ENCODE measurements around the gene ARCN1.

DNA sequence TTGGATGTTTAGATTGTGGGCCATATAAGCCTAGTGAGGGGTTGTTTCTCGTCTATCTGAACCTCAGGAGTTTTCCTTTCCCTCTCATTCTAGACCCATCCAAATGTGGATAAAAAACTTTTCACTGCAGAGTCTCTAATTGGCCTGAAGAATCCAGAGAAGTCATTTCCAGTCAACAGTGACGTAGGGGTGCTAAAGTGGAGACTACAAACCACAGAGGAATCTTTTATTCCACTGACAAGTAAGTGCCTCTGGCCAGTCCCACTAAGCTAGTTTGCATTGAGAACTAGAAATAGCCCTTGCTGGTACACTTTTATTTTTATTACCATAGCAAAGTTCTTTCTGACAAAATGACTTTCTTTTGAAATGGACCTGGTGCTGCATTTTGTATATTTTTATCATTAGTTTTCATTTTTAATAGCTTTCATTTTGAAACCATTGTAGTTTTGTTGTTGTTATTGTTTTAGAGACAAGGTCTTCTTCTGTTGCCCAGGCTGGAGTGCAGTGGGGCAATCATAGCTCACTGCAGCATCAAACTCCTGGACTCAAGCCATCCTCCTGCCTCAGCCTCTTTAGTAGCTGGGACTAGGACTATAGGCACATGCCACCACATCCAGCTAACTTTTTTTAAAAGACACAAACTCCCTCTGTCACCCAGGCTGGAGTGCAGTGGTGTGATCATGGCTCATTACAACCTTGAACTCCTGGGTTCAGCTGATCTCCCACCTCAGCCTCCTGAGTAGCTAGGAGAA lies 20.6 kb downstream of the ARCN1 start:
- no peak for TF ChIP-seq POLR2A (IDR thresholded peaks at IDR 0.05; ENCODE audit: low read length)
- TF ChIP-seq, protein P1, sequence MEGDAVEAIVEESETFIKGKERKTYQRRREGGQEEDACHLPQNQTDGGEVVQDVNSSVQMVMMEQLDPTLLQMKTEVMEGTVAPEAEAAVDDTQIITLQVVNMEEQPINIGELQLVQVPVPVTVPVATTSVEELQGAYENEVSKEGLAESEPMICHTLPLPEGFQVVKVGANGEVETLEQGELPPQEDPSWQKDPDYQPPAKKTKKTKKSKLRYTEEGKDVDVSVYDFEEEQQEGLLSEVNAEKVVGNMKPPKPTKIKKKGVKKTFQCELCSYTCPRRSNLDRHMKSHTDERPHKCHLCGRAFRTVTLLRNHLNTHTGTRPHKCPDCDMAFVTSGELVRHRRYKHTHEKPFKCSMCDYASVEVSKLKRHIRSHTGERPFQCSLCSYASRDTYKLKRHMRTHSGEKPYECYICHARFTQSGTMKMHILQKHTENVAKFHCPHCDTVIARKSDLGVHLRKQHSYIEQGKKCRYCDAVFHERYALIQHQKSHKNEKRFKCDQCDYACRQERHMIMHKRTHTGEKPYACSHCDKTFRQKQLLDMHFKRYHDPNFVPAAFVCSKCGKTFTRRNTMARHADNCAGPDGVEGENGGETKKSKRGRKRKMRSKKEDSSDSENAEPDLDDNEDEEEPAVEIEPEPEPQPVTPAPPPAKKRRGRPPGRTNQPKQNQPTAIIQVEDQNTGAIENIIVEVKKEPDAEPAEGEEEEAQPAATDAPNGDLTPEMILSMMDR (IDR thresholded peaks at IDR 0.05) = no peak
- TF ChIP-seq EP300 (IDR thresholded peaks at IDR 0.05) = no peak
- TF ChIP-seq NR3C1 (IDR thresholded peaks at IDR 0.05) = no peak
- TF ChIP-seq CEBPB (IDR thresholded peaks at IDR 0.05) = no peak
- TF ChIP-seq RAD21 (conservative IDR thresholded peaks at IDR 0.05 in 1 of 2, IDR thresholded peaks at IDR 0.05 in 1 of 2) = no peak
- TF ChIP-seq, protein P2, sequence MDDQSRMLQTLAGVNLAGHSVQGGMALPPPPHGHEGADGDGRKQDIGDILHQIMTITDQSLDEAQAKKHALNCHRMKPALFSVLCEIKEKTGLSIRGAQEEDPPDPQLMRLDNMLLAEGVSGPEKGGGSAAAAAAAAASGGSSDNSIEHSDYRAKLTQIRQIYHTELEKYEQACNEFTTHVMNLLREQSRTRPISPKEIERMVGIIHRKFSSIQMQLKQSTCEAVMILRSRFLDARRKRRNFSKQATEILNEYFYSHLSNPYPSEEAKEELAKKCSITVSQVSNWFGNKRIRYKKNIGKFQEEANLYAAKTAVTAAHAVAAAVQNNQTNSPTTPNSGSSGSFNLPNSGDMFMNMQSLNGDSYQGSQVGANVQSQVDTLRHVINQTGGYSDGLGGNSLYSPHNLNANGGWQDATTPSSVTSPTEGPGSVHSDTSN (IDR thresholded peaks at IDR 0.05) = no peak
- TF ChIP-seq, protein P3, sequence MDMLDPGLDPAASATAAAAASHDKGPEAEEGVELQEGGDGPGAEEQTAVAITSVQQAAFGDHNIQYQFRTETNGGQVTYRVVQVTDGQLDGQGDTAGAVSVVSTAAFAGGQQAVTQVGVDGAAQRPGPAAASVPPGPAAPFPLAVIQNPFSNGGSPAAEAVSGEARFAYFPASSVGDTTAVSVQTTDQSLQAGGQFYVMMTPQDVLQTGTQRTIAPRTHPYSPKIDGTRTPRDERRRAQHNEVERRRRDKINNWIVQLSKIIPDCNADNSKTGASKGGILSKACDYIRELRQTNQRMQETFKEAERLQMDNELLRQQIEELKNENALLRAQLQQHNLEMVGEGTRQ (IDR thresholded peaks at IDR 0.05) = no peak
- no peak for TF ChIP-seq POLR2AphosphoS2 (conservative IDR thresholded peaks at IDR 0.05; ENCODE audit: low read length)
- TF ChIP-seq, protein P4, sequence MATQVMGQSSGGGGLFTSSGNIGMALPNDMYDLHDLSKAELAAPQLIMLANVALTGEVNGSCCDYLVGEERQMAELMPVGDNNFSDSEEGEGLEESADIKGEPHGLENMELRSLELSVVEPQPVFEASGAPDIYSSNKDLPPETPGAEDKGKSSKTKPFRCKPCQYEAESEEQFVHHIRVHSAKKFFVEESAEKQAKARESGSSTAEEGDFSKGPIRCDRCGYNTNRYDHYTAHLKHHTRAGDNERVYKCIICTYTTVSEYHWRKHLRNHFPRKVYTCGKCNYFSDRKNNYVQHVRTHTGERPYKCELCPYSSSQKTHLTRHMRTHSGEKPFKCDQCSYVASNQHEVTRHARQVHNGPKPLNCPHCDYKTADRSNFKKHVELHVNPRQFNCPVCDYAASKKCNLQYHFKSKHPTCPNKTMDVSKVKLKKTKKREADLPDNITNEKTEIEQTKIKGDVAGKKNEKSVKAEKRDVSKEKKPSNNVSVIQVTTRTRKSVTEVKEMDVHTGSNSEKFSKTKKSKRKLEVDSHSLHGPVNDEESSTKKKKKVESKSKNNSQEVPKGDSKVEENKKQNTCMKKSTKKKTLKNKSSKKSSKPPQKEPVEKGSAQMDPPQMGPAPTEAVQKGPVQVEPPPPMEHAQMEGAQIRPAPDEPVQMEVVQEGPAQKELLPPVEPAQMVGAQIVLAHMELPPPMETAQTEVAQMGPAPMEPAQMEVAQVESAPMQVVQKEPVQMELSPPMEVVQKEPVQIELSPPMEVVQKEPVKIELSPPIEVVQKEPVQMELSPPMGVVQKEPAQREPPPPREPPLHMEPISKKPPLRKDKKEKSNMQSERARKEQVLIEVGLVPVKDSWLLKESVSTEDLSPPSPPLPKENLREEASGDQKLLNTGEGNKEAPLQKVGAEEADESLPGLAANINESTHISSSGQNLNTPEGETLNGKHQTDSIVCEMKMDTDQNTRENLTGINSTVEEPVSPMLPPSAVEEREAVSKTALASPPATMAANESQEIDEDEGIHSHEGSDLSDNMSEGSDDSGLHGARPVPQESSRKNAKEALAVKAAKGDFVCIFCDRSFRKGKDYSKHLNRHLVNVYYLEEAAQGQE (IDR thresholded peaks at IDR 0.05) = no peak
- TF ChIP-seq ZC3H11A (IDR thresholded peaks at IDR 0.05) = no peak
- no peak for TF ChIP-seq HOXB5 (CRISPR knock-in tag; IDR thresholded peaks at IDR 0.05)
- no peak for TF ChIP-seq ZSCAN20 (CRISPR knock-in tag; IDR thresholded peaks at IDR 0.05)
